Lower lobe of right lung (tissue), 2 donors: ENCODE measurements around the gene CASQ2. TPM values are rescaled to one million over a fixed set of nuclear protein-coding genes. Genes with fewer than 3 reads are reported as not detected.
A peak's percentile ranks its signal among the peaks of the same experiment; 100 is the strongest.
"Not testable (repeated sequence)": the region's sequence is repeated elsewhere in the genome, so short reads cannot be mapped to it uniquely, and the experiment has no call there.

Experiments
- ATAC-seq, 2 donors: fragments of 200-7000 bp; cut with Tn5 transposase; one replicate each; pipeline ENCODE4 v1.9.1; 2020 to 2022; ENCODE audit warnings: mild to moderate bottlenecking in 2 of 2, moderate library complexity in 2 of 2
- DNase-seq: peaks from one replicate; pipeline ENCODE4 v3.0.0-alpha.2; 2020
- H3K27ac ChIP-seq: fragments of 200-600 bp; one replicate; pipeline ENCODE4 v1.8.0; 2022
- H3K27me3 ChIP-seq: fragments of 200-600 bp; one replicate; pipeline ENCODE4 v1.8.0; 2022; ENCODE audit warnings: low read depth
- H3K36me3 ChIP-seq: fragments of 200-600 bp; one replicate; pipeline ENCODE4 v1.8.0; 2022; ENCODE audit warnings: mild to moderate bottlenecking
- H3K4me1 ChIP-seq: fragments of 200-600 bp; one replicate; pipeline ENCODE4 v1.8.0; 2022
- H3K4me3 ChIP-seq: fragments of 200-600 bp; one replicate; pipeline ENCODE4 v1.8.0; 2022; ENCODE audit warnings: mild to moderate bottlenecking
- H3K9me3 ChIP-seq: fragments of 200-600 bp; one replicate; pipeline ENCODE4 v1.8.0; 2022
- intact Hi-C: fragments of 100-400 bp; cut with DNase I; formaldehyde crosslinking; loops from one replicate; pipeline ENCODE4 v1.11.0; 2022
- total RNA-seq: library from RNA; stranded (reverse); fragmentation: NEBNext Ultra II Directional; extraction: Animal tissue kit (Norgen Biotek cat#: 25700); gene quantifications from one replicate; pipeline ENCODE4 v1.2.1, GENCODE V29; 2021
- TF ChIP-seq, protein P1 (sequence below): fragments of 200-600 bp; IDR thresholded peaks from one replicate; pipeline ENCODE4 v1.8.0; 2022; ENCODE audit warnings: antibody characterized with exemption, mild to moderate bottlenecking
- donor health status: DM: no; HTN: yes; CAD: no; lungs with severe emphysema.

Gene CASQ2
- total RNA-seq, 1 donor from 2014 or later: 3.3 TPM

GRCh38 chr1:115781851-115782250 lies 13.3 kb upstream of the CASQ2 start:
- no peaks in the 10 kb centered on the region for H3K4me1 ChIP-seq
- intact Hi-C loops: no loop called here

GRCh38 chr1:115781343-115781742 lies 12.8 kb upstream of the CASQ2 start:
- intact Hi-C loops: no loop called here
- no peaks in the 10 kb centered on the region for H3K27me3 ChIP-seq
- ATAC-seq: no peak

More at GRCh38 chr1:115781851-115782250, 13.3 kb upstream of the CASQ2 start:
- no peak for DNase-seq
- ATAC-seq: no peak
- Histone ChIP-seq H3K36me3 (no peaks in the 10 kb centered on the region), H3K27me3 (no peaks in the 10 kb centered on the region), H3K9me3 (no peaks in the 10 kb centered on the region), H3K4me3 (no peak overlapping the region), H3K27ac (no peak overlapping the region)
- TF ChIP-seq, protein P1, sequence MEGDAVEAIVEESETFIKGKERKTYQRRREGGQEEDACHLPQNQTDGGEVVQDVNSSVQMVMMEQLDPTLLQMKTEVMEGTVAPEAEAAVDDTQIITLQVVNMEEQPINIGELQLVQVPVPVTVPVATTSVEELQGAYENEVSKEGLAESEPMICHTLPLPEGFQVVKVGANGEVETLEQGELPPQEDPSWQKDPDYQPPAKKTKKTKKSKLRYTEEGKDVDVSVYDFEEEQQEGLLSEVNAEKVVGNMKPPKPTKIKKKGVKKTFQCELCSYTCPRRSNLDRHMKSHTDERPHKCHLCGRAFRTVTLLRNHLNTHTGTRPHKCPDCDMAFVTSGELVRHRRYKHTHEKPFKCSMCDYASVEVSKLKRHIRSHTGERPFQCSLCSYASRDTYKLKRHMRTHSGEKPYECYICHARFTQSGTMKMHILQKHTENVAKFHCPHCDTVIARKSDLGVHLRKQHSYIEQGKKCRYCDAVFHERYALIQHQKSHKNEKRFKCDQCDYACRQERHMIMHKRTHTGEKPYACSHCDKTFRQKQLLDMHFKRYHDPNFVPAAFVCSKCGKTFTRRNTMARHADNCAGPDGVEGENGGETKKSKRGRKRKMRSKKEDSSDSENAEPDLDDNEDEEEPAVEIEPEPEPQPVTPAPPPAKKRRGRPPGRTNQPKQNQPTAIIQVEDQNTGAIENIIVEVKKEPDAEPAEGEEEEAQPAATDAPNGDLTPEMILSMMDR: no peak

DNA sequence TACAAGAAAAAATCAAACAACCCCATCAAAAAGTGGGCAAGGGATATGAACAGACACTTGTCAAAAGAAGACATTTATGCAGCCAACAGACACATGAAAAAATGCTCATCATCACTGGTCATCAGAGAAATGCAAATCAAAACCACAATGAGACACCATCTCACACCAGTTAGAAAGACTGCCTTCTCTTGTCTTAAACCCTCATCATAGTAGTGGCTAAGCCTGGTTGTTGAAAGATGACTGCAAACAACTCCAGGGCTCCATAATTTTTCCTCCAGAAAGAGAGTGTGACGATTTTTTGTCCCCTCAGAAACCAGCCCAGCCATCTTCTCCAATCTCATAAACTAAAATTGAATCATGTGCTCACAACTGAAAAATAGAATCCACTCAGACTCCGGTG lies 12.1 kb upstream of the CASQ2 start:
- H3K4me3 ChIP-seq, DNase-seq, H3K36me3 ChIP-seq, H3K27ac ChIP-seq, intact Hi-C loops, H3K9me3 ChIP-seq, H3K27me3 ChIP-seq, H3K4me1 ChIP-seq, ATAC-seq: not testable (repeated sequence)

More at GRCh38 chr1:115781343-115781742, 12.8 kb upstream of the CASQ2 start:
- no peak for DNase-seq
- Histone ChIP-seq H3K4me1 (no peaks in the 10 kb centered on the region), H3K27ac (no peak overlapping the region), H3K36me3 (no peaks in the 10 kb centered on the region), H3K4me3 (no peak overlapping the region), H3K9me3 (no peaks in the 10 kb centered on the region)
- TF ChIP-seq, protein P1: no peak

GRCh38 chr1:115779075-115779474 lies 10.6 kb upstream of the CASQ2 start:
- H3K27me3 ChIP-seq, H3K9me3 ChIP-seq, DNase-seq, H3K36me3 ChIP-seq, H3K4me1 ChIP-seq, H3K4me3 ChIP-seq, ATAC-seq, H3K27ac ChIP-seq, intact Hi-C loops: not testable (repeated sequence)

DNA sequence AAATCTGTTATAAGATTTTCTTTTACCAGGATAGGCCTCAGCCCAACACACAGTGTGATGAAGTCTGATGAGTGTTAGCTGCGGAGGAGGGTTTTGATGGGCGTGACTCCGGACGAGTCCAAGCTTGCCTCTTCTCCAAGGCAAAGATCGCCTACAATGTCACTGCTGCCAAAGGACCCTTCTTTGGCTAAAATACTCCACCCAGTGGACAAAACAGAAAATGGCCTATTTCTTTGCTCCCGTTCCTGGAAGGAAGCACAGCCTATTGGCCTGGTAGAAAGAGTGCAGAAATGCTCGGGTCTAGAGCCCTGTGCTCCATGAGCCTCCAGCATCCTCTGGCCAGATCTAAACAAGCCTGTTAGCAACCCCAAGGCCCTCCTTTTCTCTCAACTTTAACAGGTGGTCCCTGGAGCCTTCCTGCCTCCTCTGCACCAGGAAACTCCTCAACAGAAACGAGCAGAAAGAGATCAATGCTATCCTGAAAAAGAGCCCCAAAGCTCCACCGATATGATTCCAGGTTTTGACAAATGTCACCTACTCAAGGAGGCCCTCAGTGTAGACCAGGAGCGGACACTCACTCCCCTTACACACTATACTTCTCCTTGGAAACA lies 3.4 kb upstream of the CASQ2 start:
- intact Hi-C loops: no loop called here
- H3K4me3 ChIP-seq: no peak overlapping the region

DNA sequence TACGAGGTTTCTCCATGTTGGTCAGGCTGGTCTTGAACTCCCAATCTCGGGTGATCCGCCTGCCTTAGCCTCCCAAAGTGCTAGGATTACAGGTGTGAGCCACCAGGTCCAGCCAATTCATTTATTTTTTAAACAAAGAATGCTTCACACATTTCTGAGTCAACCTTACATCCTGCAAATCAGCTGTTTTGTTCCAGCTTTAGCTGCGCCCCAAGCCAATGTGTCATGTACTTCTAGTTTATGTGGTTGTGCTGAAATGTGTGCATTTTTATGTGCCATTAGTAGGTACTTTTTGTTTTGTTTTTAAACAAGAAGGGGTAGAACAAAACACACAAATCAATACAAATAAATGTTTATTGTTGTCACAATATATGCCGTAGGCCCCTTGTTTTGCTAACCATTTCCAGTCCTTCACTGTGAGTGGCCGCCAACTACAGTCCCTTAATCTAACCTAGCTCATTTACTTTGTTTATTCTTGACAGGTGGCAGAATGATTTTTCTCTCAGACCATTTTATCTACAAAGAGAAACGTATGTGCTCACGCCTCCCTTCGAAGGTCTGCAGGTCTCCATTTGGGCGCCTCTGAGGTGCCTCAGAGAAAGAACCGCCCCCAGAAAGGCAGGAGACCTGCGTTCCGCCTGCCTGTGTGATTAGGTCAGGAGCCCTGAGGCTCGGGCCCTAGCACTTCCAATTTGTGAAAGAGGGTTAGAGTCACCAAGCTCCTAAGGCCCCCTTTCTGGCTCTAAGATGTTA lies 2.8 kb upstream of the CASQ2 start:
- intact Hi-C loops: no loop called here
- TF ChIP-seq, protein P1: no peak
- H3K4me3 ChIP-seq: no peak overlapping the region
- H3K36me3 ChIP-seq: no peaks in the 10 kb centered on the region
- ATAC-seq (peak in 1 of 2 donors; percentile 9), DNase-seq (no peak)
- H3K4me1 ChIP-seq: peaks cover 8% of the 10 kb centered on the region
- no peak overlapping the region for H3K27ac ChIP-seq
- no peaks in the 10 kb centered on the region for H3K27me3 ChIP-seq
- H3K9me3 ChIP-seq: no peaks in the 10 kb centered on the region

More for the DNA sequence above, 3.4 kb upstream of the CASQ2 start:
- Histone ChIP-seq H3K36me3 (no peaks in the 10 kb centered on the region), H3K27me3 (no peaks in the 10 kb centered on the region), H3K4me1 (peaks cover 8% of the 10 kb centered on the region), H3K27ac (no peak overlapping the region), H3K9me3 (no peaks in the 10 kb centered on the region)
- DNase-seq (peak; percentile 51), ATAC-seq (peak; percentile 83 to 90)
- TF ChIP-seq, protein P1: peak; percentile 74
